Gastroesophageal sphincter (tissue), 3 donors: ENCODE results near the gene RPL10A.
A peak's percentile ranks its signal among the peaks of the same experiment; 100 is the strongest.

ENCODE experiments used
- POLR2A ChIP-seq, 2 donors: fragments of 450-650 bp; IDR thresholded peaks; one replicate each; pipeline ENCODE4 v1.6.1; 2017; ENCODE audit warnings: antibody characterized with exemption in 2 of 2, mild to moderate bottlenecking in 2 of 2, moderate library complexity in 1 of 2
- TF ChIP-seq, protein P1 (sequence below), 4 experiments: fragments of 200-600 bp in 2 of 4; fragments of 450-650 bp in 2 of 4; sonication (generic) in 1 of 4; IDR thresholded peaks; one replicate each; pipeline ENCODE4 v1.5.1; 2017 to 2019; ENCODE audit warnings: antibody characterized with exemption in 4 of 4, mild to moderate bottlenecking in 2 of 4, moderate library complexity in 2 of 4

DNA sequence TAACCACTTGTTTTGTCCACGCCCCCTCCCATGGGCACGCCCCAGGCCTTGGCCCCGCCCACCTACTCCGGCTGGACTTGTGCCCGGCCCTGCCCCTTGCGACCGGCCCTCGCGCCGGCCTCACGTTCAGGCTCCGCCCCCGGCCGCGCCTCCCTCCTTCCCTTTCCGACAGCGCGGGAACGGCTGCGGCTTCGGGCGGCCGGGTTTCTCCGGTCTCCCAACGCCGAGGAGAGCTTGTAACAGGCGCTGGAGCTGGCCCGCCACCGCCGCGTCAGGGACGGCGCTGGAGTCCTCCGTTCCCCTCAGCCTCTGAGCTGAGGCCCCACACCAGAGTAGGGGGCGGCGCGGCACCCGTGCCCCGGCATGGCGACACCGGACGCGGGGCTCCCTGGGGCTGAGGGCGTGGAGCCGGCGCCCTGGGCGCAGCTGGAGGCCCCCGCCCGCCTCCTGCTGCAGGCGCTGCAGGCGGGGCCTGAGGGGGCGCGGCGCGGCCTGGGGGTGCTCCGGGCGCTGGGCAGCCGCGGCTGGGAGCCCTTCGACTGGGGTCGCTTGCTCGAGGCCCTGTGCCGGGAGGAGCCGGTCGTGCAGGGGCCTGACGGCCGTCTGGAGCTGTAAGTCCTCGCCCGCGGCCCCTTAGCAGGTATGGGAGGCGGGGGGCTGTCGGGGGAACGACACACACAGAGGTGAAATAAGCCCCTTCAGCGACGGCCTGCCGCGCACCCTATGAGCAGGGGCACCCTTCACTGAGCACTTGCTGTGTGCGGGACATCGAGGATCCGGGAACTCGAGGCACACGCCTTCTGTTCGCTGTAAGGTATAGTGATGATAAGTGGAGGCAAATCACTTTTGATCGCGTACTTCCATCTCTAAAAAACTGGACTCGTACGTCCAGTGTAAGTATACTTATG lies 15.8 kb upstream of the RPL10A start, which contains the start of gene FANCE:
- no peak for TF ChIP-seq POLR2A (IDR thresholded peaks at IDR 0.05)
- TF ChIP-seq, protein P1, sequence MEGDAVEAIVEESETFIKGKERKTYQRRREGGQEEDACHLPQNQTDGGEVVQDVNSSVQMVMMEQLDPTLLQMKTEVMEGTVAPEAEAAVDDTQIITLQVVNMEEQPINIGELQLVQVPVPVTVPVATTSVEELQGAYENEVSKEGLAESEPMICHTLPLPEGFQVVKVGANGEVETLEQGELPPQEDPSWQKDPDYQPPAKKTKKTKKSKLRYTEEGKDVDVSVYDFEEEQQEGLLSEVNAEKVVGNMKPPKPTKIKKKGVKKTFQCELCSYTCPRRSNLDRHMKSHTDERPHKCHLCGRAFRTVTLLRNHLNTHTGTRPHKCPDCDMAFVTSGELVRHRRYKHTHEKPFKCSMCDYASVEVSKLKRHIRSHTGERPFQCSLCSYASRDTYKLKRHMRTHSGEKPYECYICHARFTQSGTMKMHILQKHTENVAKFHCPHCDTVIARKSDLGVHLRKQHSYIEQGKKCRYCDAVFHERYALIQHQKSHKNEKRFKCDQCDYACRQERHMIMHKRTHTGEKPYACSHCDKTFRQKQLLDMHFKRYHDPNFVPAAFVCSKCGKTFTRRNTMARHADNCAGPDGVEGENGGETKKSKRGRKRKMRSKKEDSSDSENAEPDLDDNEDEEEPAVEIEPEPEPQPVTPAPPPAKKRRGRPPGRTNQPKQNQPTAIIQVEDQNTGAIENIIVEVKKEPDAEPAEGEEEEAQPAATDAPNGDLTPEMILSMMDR (IDR thresholded peaks at IDR 0.05) = peak in 2 of 4 experiments; percentile 10 to 16
